HEK293 (cell line): ENCODE measurements around the gene FOXP4.
A peak's percentile ranks its signal among the peaks of the same experiment; 100 is the strongest.

Experiments used
- CTCF ChIA-PET: fragments of 350-600 bp; formaldehyde crosslinking; extraction: SDS; loops from one replicate; lab custom pipeline; 2021; ENCODE audit warnings: antibody characterized with exemption; lab: Yijun Ruan, JAX
- POLR2A ChIA-PET: fragments of 300-600 bp; formaldehyde crosslinking; extraction: SDS; loops from one replicate; lab custom pipeline; 2020; ENCODE audit warnings: antibody characterized with exemption, inconsistent platforms; lab: Yijun Ruan, JAX
- H3K27ac ChIP-seq: fragments of 200-500 bp; sonication (Bioruptor generic); 2 replicates; pipeline ENCODE4 v1.5.1; 2014; ENCODE audit warnings: low read depth, low read length, control low read depth, inconsistent platforms; ENCODE audit errors: extremely low read depth
- H3K36me3 ChIP-seq, 2 experiments: fragments of 200-500 bp in 1 of 2; sonication (Bioruptor generic) in 1 of 2; 1 replicate in 1 of 2; 2 replicates in 1 of 2; pipeline ENCODE4 v1.5.1; 2014 to 2017; ENCODE audit warnings: inconsistent platforms in 2 of 2, low read length in 2 of 2; ENCODE audit not compliant: control insufficient read depth in 2 of 2, insufficient read depth in 1 of 2
- H3K4me1 ChIP-seq: fragments of 200-500 bp; sonication (Bioruptor generic); 2 replicates; pipeline ENCODE4 v1.5.1; 2014; ENCODE audit warnings: mild to moderate bottlenecking, low read length, inconsistent platforms; ENCODE audit not compliant: control insufficient read depth, insufficient read depth
- H3K4me3 ChIP-seq: 2 replicates; pipeline ENCODE4 v1.5.1; 2011; ENCODE audit warnings: low read depth, mild to moderate bottlenecking, control low read depth, low read length, moderate library complexity
- H3K9me3 ChIP-seq: fragments of 200-500 bp; sonication (Bioruptor generic); 2 replicates; pipeline ENCODE4 v1.5.1; 2014; ENCODE audit warnings: low read depth, low read length, inconsistent platforms; ENCODE audit not compliant: control insufficient read depth, insufficient read depth
- GLIS1 ChIP-seq: fragments of 450-650 bp; formaldehyde crosslinking; IDR thresholded peaks from 2 replicates; pipeline ENCODE4 v1.5.1; 2016; ENCODE audit warnings: missing biosample characterization, missing genetic modification characterization
- KLF8 ChIP-seq: fragments of 450-650 bp; formaldehyde crosslinking; IDR thresholded peaks from 2 replicates; pipeline ENCODE4 v1.5.1; 2016; ENCODE audit warnings: missing biosample characterization, missing genetic modification characterization
- SETDB1 ChIP-seq: IDR thresholded peaks from one replicate; pipeline ENCODE4 v1.6.1; 2017; ENCODE audit warnings: mild to moderate bottlenecking, low read length, moderate library complexity, mixed read lengths; ENCODE audit not compliant: insufficient read length
- ZBTB17 ChIP-seq: fragments of 450-650 bp; formaldehyde crosslinking; IDR thresholded peaks from 2 replicates; pipeline ENCODE4 v1.5.1; 2016; ENCODE audit warnings: missing biosample characterization, missing genetic modification characterization
- ZNF280C ChIP-seq: fragments of 450-650 bp; formaldehyde crosslinking; IDR thresholded peaks from 2 replicates; pipeline ENCODE4 v1.5.1; 2016; ENCODE audit warnings: missing biosample characterization, missing genetic modification characterization
- ZNF292 ChIP-seq: fragments of 450-650 bp; formaldehyde crosslinking; IDR thresholded peaks from 2 replicates; pipeline ENCODE4 v1.5.1; 2016; ENCODE audit warnings: low read depth, missing biosample characterization, missing genetic modification characterization, borderline replicate concordance
- ZNF645 ChIP-seq: fragments of 450-650 bp; formaldehyde crosslinking; IDR thresholded peaks from 2 replicates; pipeline ENCODE4; 2016; ENCODE audit warnings: missing biosample characterization, missing genetic modification characterization
- ZXDB ChIP-seq: fragments of 450-650 bp; formaldehyde crosslinking; IDR thresholded peaks from 2 replicates; pipeline ENCODE4 v1.5.1; 2016; ENCODE audit warnings: missing biosample characterization, missing genetic modification characterization

FOXP4 gene

GRCh38 chr6:41650120-41650519 lies 103.9 kb downstream of the FOXP4 start (continued):
- TF ChIP-seq ZNF645 (tag by site-specific recombination) (no peak), ZNF280C (tag by site-specific recombination) (no peak), KLF8 (tag by site-specific recombination) (no peak), SETDB1 (no peak), ZNF292 (tag by site-specific recombination) (no peak)

- no peaks in the 10 kb centered on the region for H3K9me3 ChIP-seq
- H3K27ac ChIP-seq: no peak overlapping the region
- CTCF ChIA-PET: interaction anchor here (0.5 to 1.2 kb wide), 3 partner anchors 32 to 122 kb away, joined by 3 read pairs; no protein-coding TSS in a partner anchor
- H3K4me3 ChIP-seq: no peak overlapping the region
- H3K36me3 ChIP-seq: no peaks in the 10 kb centered on the region
- TF ChIP-seq ZXDB (tag by site-specific recombination) (no peak), ZBTB17 (tag by site-specific recombination) (no peak), GLIS1 (tag by site-specific recombination) (peak; percentile 79)
- 0 out of 2 replicates have a peak, but pooled peaks cover 3% of the 10 kb centered on the region for H3K4me1 ChIP-seq
- POLR2A ChIA-PET: interaction anchor here (0.6 kb wide), 1 partner anchor 8 kb away, joined by 9 read pairs; no protein-coding TSS in a partner anchor
Observed at GRCh38 chr6:41651246-41651961, 105.2 kb downstream of the FOXP4 start.
